ENCODE measurements around the gene ZCCHC7.

ZCCHC7 gene

GRCh38 chr9:37377688-37378612 lies 257.6 kb downstream of the ZCCHC7 start:
- Histone ChIP-seq H3K4me3 (replicated peaks; ENCODE audit: insufficient read depth, low read length) (no peak overlapping the region), H3K27me3 (ENCODE audit: insufficient read depth, poor library complexity, severe bottlenecking) (no peaks in the 10 kb centered on the region), H3K27ac (replicated peaks) (no peak overlapping the region)
- TF ChIP-seq POLR2AphosphoS5 (IDR thresholded peaks at IDR 0.05; ENCODE audit: low read depth) (no peak), REST (IDR thresholded peaks at IDR 0.05; ENCODE audit: insufficient replicate concordance, low read depth) (no peak), GABPA (IDR thresholded peaks at IDR 0.05; ENCODE audit: low read depth) (no peak), SPI1 (IDR thresholded peaks at IDR 0.05; ENCODE audit: borderline replicate concordance, low read depth) (no peak), CTCF (IDR thresholded peaks at IDR 0.05; ENCODE audit: insufficient read depth, low read length) (no peak)
- no peak for DNase-seq (ENCODE audit: low read depth in 1 of 2, low spot score in 1 of 2)

GRCh38 chr9:37378613-37379004 lies 258.2 kb downstream of the ZCCHC7 start:
- Histone ChIP-seq H3K27ac (replicated peaks) (no peak overlapping the region), H3K27me3 (ENCODE audit: insufficient read depth, poor library complexity, severe bottlenecking) (no peaks in the 10 kb centered on the region), H3K4me3 (replicated peaks; ENCODE audit: insufficient read depth, low read length) (no peak overlapping the region)
- TF ChIP-seq SPI1 (IDR thresholded peaks at IDR 0.05; ENCODE audit: borderline replicate concordance, low read depth) = no peak
- no peak for TF ChIP-seq CTCF (IDR thresholded peaks at IDR 0.05; ENCODE audit: insufficient read depth, low read length)
- TF ChIP-seq GABPA (IDR thresholded peaks at IDR 0.05; ENCODE audit: low read depth) = no peak
- TF ChIP-seq POLR2AphosphoS5 (IDR thresholded peaks at IDR 0.05; ENCODE audit: low read depth) = no peak
- TF ChIP-seq REST (IDR thresholded peaks at IDR 0.05; ENCODE audit: insufficient replicate concordance, low read depth) = no peak
- no peak for DNase-seq (ENCODE audit: low read depth in 1 of 2, low spot score in 1 of 2)

GRCh38 chr9:37379835-37380234 lies 259.5 kb downstream of the ZCCHC7 start:
- no peak for DNase-seq (ENCODE audit: low read depth in 1 of 2, low spot score in 1 of 2)
- H3K27ac ChIP-seq (replicated peaks) = no peak overlapping the region
- H3K4me3 ChIP-seq (replicated peaks; ENCODE audit: insufficient read depth, low read length) = no peak overlapping the region
- no peak for TF ChIP-seq GABPA (IDR thresholded peaks at IDR 0.05; ENCODE audit: low read depth)
- TF ChIP-seq CTCF (IDR thresholded peaks at IDR 0.05; ENCODE audit: insufficient read depth, low read length) = no peak
- no peak for TF ChIP-seq POLR2AphosphoS5 (IDR thresholded peaks at IDR 0.05; ENCODE audit: low read depth)
- TF ChIP-seq SPI1 (IDR thresholded peaks at IDR 0.05; ENCODE audit: borderline replicate concordance, low read depth) = no peak
- no peak for TF ChIP-seq REST (IDR thresholded peaks at IDR 0.05; ENCODE audit: insufficient replicate concordance, low read depth)
- no peaks in the 10 kb centered on the region for H3K27me3 ChIP-seq (ENCODE audit: insufficient read depth, poor library complexity, severe bottlenecking)

Measured in HL-60 (cell line).